KOPT-K1 (cell line): ENCODE results near the gene STXBP3.
A peak's percentile ranks its signal among the peaks of the same experiment; 100 is the strongest.

Experiments
- H3K27ac ChIP-seq: fragments of 200-600 bp; sonication (generic); 2 replicates; pipeline ENCODE4 v1.5.1; 2016; ENCODE audit warnings: antibody characterized with exemption, mild to moderate bottlenecking, low read depth, low read length; ENCODE audit not compliant: poor library complexity, severe bottlenecking
- H3K36me3 ChIP-seq: fragments of 200-600 bp; sonication (generic); 2 replicates; pipeline ENCODE4 v1.5.1; 2017; ENCODE audit warnings: antibody characterized with exemption, mild to moderate bottlenecking, low read length, moderate library complexity; ENCODE audit not compliant: insufficient read depth
- H3K9me3 ChIP-seq: fragments of 200-600 bp; sonication (generic); 2 replicates; pipeline ENCODE4 v1.5.1; 2017; ENCODE audit warnings: antibody characterized with exemption, low read length, mild to moderate bottlenecking; ENCODE audit not compliant: insufficient read depth, poor library complexity, severe bottlenecking

Gene STXBP3

GRCh38 chr1:108718927-108719655 lies 27.4 kb upstream of the STXBP3 start:
- no peak overlapping the region for H3K27ac ChIP-seq
- no peaks in the 10 kb centered on the region for H3K9me3 ChIP-seq
- no peaks in the 10 kb centered on the region for H3K36me3 ChIP-seq

GRCh38 chr1:108719656-108720435 lies 26.6 kb upstream of the STXBP3 start:
- H3K27ac ChIP-seq = no peak overlapping the region
- H3K36me3 ChIP-seq = no peaks in the 10 kb centered on the region
- H3K9me3 ChIP-seq = no peaks in the 10 kb centered on the region

- H3K9me3 ChIP-seq = no peaks in the 10 kb centered on the region
- H3K36me3 ChIP-seq = no peaks in the 10 kb centered on the region
- no peak overlapping the region for H3K27ac ChIP-seq
These were observed 24.2 kb upstream of the STXBP3 start for GRCh38 chr1:108722292-108722691.

GRCh38 chr1:108725906-108726305 lies 20.6 kb upstream of the STXBP3 start:
- H3K27ac ChIP-seq = no peak overlapping the region
- no peaks in the 10 kb centered on the region for H3K9me3 ChIP-seq
- no peaks in the 10 kb centered on the region for H3K36me3 ChIP-seq

- H3K36me3 ChIP-seq = no peaks in the 10 kb centered on the region
- no peak overlapping the region for H3K27ac ChIP-seq
- no peaks in the 10 kb centered on the region for H3K9me3 ChIP-seq
These were observed 18.0 kb upstream of the STXBP3 start for GRCh38 chr1:108728327-108728923.

GRCh38 chr1:108729481-108729880 lies 17.0 kb upstream of the STXBP3 start:
- no peaks in the 10 kb centered on the region for H3K9me3 ChIP-seq
- no peaks in the 10 kb centered on the region for H3K36me3 ChIP-seq
- H3K27ac ChIP-seq = no peak overlapping the region

- no peaks in the 10 kb centered on the region for H3K36me3 ChIP-seq
- H3K9me3 ChIP-seq = no peaks in the 10 kb centered on the region
- H3K27ac ChIP-seq = no peak overlapping the region
These were observed 14.1 kb upstream of the STXBP3 start for GRCh38 chr1:108732398-108732797.

- Histone ChIP-seq H3K9me3 (no peaks in the 10 kb centered on the region), H3K36me3 (no peaks in the 10 kb centered on the region), H3K27ac (no peak overlapping the region)
These were observed 12.2 kb upstream of the STXBP3 start for GRCh38 chr1:108734171-108734865.

GRCh38 chr1:108742253-108742652 lies 4.2 kb upstream of the STXBP3 start:
- H3K9me3 ChIP-seq = no peaks in the 10 kb centered on the region
- H3K27ac ChIP-seq = no peak overlapping the region
- no peaks in the 10 kb centered on the region for H3K36me3 ChIP-seq

GRCh38 chr1:108745980-108746381 lies 493 bp upstream of the STXBP3 start:
- 0 out of 2 replicates have a peak, but pooled peaks cover 6% of the 10 kb centered on the region for H3K36me3 ChIP-seq
- no peaks in the 10 kb centered on the region for H3K9me3 ChIP-seq
- peak overlapping the region; percentile 78 for H3K27ac ChIP-seq

GRCh38 chr1:108747171-108747850 lies 837 bp downstream of the STXBP3 start:
- H3K27ac ChIP-seq = peak overlapping the region; percentile 78
- no peaks in the 10 kb centered on the region for H3K9me3 ChIP-seq

GRCh38 chr1:108747898-108748297 lies 1.4 kb downstream of the STXBP3 start:
- Histone ChIP-seq H3K36me3 (peaks cover 14% of the 10 kb centered on the region), H3K9me3 (no peaks in the 10 kb centered on the region), H3K27ac (no peak overlapping the region)

More at GRCh38 chr1:108747171-108747850, 837 bp downstream of the STXBP3 start:
- H3K36me3 ChIP-seq = peaks cover 9% of the 10 kb centered on the region

- Histone ChIP-seq H3K27ac (no peak overlapping the region), H3K9me3 (no peaks in the 10 kb centered on the region), H3K36me3 (peaks cover 23% of the 10 kb centered on the region)
These were observed 2.6 kb downstream of the STXBP3 start for GRCh38 chr1:108749081-108749480.

GRCh38 chr1:108750476-108751181 lies 4.2 kb downstream of the STXBP3 start:
- Histone ChIP-seq H3K9me3 (no peaks in the 10 kb centered on the region), H3K27ac (no peak overlapping the region), H3K36me3 (peaks cover 35% of the 10 kb centered on the region)
